Fibroblast of villous mesenchyme (primary cell): ENCODE data around the gene SELPLG. TPM values are rescaled to one million over a fixed set of nuclear protein-coding genes. Genes with fewer than 3 reads are reported as not detected.
A peak's percentile ranks its signal among the peaks of the same experiment; 100 is the strongest.

Experiments
- DNase-seq: peaks from one replicate; pipeline ENCODE4 v3.0.0-alpha.2; 2010; ENCODE audit warnings: low read depth
- H3K4me3 ChIP-seq: 2 replicates; pipeline ENCODE4 v1.5.1; 2011; ENCODE audit warnings: low read depth, mild to moderate bottlenecking, low read length
- CTCF ChIP-seq: IDR thresholded peaks from 2 replicates; pipeline ENCODE4 v1.5.1; 2012; ENCODE audit warnings: low read depth, mild to moderate bottlenecking, low read length; ENCODE audit not compliant: insufficient read depth
- total RNA-seq: library from RNA; depleted of rRNA; stranded (reverse); fragments of >200 nt; gene quantifications from 2 replicates; pipeline ENCODE4 v1.2.3, GENCODE V29; 2012

SELPLG gene
- total RNA-seq, 1 donor: 2.2 TPM

GRCh38 chr12:108642269-108642870 is 8.7 kb upstream of the SELPLG start:
- DNase-seq: no peak
- H3K4me3 ChIP-seq: no peak overlapping the region
- TF ChIP-seq CTCF: no peak

DNA sequence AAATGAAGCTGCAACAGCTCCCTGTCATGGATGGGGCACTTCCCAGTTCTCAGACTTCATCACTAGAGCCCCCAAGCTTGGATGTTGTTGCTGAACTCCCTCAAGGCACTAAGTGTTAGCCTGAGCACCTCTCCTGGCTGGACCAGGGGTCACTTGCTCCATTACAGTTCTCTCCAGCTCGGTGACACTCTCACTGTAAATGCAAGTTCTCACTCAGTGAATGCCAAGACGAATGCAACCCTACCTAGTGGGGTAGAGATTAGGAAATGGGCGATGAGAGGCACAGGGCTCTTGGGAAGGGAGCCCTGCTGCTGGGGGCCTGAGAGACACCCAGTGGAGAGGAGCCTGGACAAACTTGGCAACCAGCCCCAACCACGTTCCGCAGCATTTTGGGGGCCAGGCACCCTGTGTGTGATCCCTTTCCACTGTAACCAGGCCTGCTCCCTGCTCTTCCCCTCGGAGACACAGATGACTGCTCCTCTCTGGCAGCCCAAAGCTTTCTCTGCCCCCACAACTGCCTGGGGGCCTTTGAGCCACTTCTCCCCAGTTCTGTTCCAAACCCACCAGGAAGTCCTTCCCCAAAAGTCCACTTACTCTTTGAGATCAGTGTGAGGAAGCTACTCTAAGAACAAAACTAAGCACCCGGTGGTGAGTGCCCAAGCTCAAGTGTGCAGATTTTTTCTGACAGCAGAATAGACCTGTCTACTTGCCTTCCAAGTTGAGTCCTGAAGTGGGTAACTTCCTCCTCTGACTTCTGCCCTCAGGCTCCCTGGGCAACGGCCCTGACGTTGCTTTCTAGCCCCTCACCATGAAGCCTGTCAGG is 8.0 kb upstream of the SELPLG start:
- no peak for DNase-seq
- TF ChIP-seq CTCF: no peak
- no peak overlapping the region for H3K4me3 ChIP-seq

- TF ChIP-seq CTCF: no peak
- H3K4me3 ChIP-seq: no peak overlapping the region
- peak; percentile 58 for DNase-seq
These were observed 7.2 kb upstream of the SELPLG start for GRCh38 chr12:108640802-108641445.

- no peak overlapping the region for H3K4me3 ChIP-seq
- DNase-seq: no peak
- TF ChIP-seq CTCF: no peak
These were observed 5.5 kb upstream of the SELPLG start for GRCh38 chr12:108638997-108639822.

DNA sequence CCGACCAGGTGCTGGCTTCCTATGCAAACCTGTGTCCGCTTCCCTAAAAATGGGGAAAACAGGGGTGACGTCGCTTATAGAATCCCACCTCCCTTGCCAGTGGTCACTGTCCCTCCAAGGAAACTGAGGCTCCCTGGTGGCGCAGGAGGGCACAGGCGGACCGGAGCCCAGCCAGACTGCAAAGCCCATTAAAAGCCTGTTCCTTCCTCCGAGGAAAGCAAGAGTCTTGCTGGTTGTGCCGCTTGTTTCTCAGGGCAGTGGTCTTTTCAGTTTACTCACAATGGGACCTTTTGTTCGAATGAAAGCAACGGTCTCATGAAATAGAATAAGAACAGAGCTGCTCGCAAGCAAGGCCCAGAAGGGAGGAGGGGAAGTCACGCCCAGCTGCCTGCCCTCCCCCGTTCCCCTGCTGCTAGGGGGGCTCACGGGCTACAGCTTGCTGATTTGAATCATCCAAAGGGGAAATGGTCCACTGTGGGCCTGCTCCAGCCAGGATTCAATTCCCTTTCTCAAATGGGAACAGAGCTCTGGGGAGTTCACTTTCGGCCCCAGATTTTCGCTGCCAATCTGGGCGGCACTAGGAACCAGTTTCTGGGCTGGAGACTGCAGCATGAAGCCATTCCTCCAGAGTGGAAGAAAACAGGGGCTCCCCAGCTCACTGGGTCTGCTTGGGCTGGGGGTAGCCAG is 4.6 kb upstream of the SELPLG start:
- TF ChIP-seq CTCF: no peak
- DNase-seq: no peak

More for the DNA sequence above, 4.6 kb upstream of the SELPLG start:
- no peak overlapping the region for H3K4me3 ChIP-seq
